Measurements from ENCODE around the gene PFDN2. TPM values are rescaled to one million over a fixed set of nuclear protein-coding genes. Genes with fewer than 3 reads are reported as not detected.
A peak's percentile ranks its signal among the peaks of the same experiment; 100 is the strongest.

Gene PFDN2
- total RNA-seq, 1 donor from 2014 or later = 57.9 TPM

- no peaks in the 10 kb centered on the region for H3K9me3 Mint-ChIP-seq (ENCODE audit: low read depth)
- no peaks in the 10 kb centered on the region for H3K36me3 Mint-ChIP-seq (ENCODE audit: low read depth)
- H3K4me1 Mint-ChIP-seq (ENCODE audit: low read depth) = no peaks in the 10 kb centered on the region
- DNase-seq (ENCODE audit: low spot score) = no peak
- no peak overlapping the region for H3K27ac Mint-ChIP-seq (ENCODE audit: unreplicated experiment)
- H3K4me3 Mint-ChIP-seq (ENCODE audit: unreplicated experiment) = no peak overlapping the region
- peaks cover 17% of the 10 kb centered on the region for H3K27me3 Mint-ChIP-seq (ENCODE audit: low read depth)
- TF ChIP-seq, protein P1, sequence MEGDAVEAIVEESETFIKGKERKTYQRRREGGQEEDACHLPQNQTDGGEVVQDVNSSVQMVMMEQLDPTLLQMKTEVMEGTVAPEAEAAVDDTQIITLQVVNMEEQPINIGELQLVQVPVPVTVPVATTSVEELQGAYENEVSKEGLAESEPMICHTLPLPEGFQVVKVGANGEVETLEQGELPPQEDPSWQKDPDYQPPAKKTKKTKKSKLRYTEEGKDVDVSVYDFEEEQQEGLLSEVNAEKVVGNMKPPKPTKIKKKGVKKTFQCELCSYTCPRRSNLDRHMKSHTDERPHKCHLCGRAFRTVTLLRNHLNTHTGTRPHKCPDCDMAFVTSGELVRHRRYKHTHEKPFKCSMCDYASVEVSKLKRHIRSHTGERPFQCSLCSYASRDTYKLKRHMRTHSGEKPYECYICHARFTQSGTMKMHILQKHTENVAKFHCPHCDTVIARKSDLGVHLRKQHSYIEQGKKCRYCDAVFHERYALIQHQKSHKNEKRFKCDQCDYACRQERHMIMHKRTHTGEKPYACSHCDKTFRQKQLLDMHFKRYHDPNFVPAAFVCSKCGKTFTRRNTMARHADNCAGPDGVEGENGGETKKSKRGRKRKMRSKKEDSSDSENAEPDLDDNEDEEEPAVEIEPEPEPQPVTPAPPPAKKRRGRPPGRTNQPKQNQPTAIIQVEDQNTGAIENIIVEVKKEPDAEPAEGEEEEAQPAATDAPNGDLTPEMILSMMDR (IDR thresholded peaks at IDR 0.05) = no peak
These were observed 58.5 kb downstream of the PFDN2 start for GRCh38 chr1:161059293-161059692.

DNA sequence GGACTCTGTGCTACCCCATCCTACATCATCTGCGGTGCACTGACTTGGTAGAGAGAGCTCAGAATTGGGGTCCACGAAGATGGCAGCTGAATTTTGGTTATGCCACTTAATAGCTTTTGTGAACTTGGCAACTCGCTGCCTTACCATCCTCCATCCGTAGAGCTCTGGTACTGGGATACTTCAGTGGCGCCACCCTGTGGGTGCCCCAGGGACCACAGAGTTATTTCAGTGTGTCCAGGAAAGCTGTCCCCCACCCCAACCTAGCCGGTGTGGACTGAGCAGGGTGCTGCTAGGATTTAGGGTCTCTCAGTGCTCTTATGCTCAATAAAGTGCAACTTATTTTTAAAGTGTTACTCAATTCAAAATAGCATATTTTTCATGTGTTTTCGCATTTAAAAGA lies 63.0 kb downstream of the PFDN2 start:
- no peak for DNase-seq (ENCODE audit: low spot score)
- TF ChIP-seq, protein P1 (IDR thresholded peaks at IDR 0.05) = peak; percentile 34
- Mint-ChIP-seq H3K36me3 (ENCODE audit: low read depth) (no peaks in the 10 kb centered on the region), H3K27ac (ENCODE audit: unreplicated experiment) (no peak overlapping the region), H3K4me3 (ENCODE audit: unreplicated experiment) (no peak overlapping the region), H3K4me1 (ENCODE audit: low read depth) (no peaks in the 10 kb centered on the region), H3K9me3 (ENCODE audit: low read depth) (no peaks in the 10 kb centered on the region), H3K27me3 (ENCODE audit: low read depth) (no peaks in the 10 kb centered on the region)

GRCh38 chr1:161054232-161054631 lies 63.6 kb downstream of the PFDN2 start:
- TF ChIP-seq, protein P1 (IDR thresholded peaks at IDR 0.05) = no peak
- Mint-ChIP-seq H3K4me3 (ENCODE audit: unreplicated experiment) (no peak overlapping the region), H3K9me3 (ENCODE audit: low read depth) (peaks cover 1% of the 10 kb centered on the region), H3K4me1 (ENCODE audit: low read depth) (no peaks in the 10 kb centered on the region), H3K36me3 (ENCODE audit: low read depth) (no peaks in the 10 kb centered on the region), H3K27me3 (ENCODE audit: low read depth) (no peaks in the 10 kb centered on the region), H3K27ac (ENCODE audit: unreplicated experiment) (no peak overlapping the region)
- DNase-seq (ENCODE audit: low spot score) = no peak

- H3K4me3 Mint-ChIP-seq (ENCODE audit: unreplicated experiment) = no peak overlapping the region
These were observed 64.9 kb downstream of the PFDN2 start for GRCh38 chr1:161052899-161053298.

DNA sequence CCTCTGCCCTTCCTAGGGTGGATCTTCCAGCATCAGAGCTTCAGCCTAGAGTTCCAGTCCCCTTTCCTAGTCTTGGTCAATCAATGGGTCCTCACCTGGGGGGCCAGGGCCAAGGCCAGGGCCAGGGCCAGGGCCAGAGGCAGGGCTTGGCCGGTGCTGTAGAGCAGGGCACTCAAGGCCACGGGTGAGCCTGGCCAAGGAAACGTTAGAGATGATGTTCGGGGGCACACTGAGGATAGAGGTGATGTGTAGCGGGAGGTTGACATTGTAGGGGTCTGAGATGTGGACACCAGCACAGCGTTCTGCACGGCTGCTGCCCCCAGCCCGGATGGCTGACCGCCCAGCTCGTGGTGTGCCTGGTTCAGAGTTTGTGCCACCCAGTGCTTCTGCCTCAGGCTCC lies 66.6 kb downstream of the PFDN2 start:
- peaks cover 7% of the 10 kb centered on the region for H3K4me1 Mint-ChIP-seq (ENCODE audit: low read depth)
- peaks cover 9% of the 10 kb centered on the region for H3K36me3 Mint-ChIP-seq (ENCODE audit: low read depth)
- no peak overlapping the region for H3K27ac Mint-ChIP-seq (ENCODE audit: unreplicated experiment)
- TF ChIP-seq, protein P1 (IDR thresholded peaks at IDR 0.05) = no peak
- no peak overlapping the region for H3K4me3 Mint-ChIP-seq (ENCODE audit: unreplicated experiment)
- peaks cover 25% of the 10 kb centered on the region for H3K9me3 Mint-ChIP-seq (ENCODE audit: low read depth)
- no peak for DNase-seq (ENCODE audit: low spot score)
- no peaks in the 10 kb centered on the region for H3K27me3 Mint-ChIP-seq (ENCODE audit: low read depth)

More at GRCh38 chr1:161052899-161053298, 64.9 kb downstream of the PFDN2 start:
- no peak for DNase-seq (ENCODE audit: low spot score)
- no peaks in the 10 kb centered on the region for H3K4me1 Mint-ChIP-seq (ENCODE audit: low read depth)
- H3K36me3 Mint-ChIP-seq (ENCODE audit: low read depth) = peaks cover 5% of the 10 kb centered on the region
- H3K27ac Mint-ChIP-seq (ENCODE audit: unreplicated experiment) = no peak overlapping the region
- TF ChIP-seq, protein P1 (IDR thresholded peaks at IDR 0.05) = no peak
- H3K27me3 Mint-ChIP-seq (ENCODE audit: low read depth) = no peaks in the 10 kb centered on the region
- H3K9me3 Mint-ChIP-seq (ENCODE audit: low read depth) = peaks cover 13% of the 10 kb centered on the region

Other genes with a start within 250 kb of the PFDN2 start
- not detected in 3 replicates for gene ITLN1, start 232.9 kb downstream of the PFDN2 start, total RNA-seq
- not detected in 3 replicates for gene ITLN2, start 163.2 kb downstream of the PFDN2 start, total RNA-seq
- gene F11R, start 96.9 kb downstream of the PFDN2 start, total RNA-seq = 0.54 to 0.90 TPM (median 0.68 TPM) in 3 replicates
- gene TSTD1, start 79.1 kb downstream of the PFDN2 start, total RNA-seq = 0.70 TPM in 1 of 3 replicates, not detected in the others
- gene USF1, start 72.1 kb downstream of the PFDN2 start, total RNA-seq = 34.3 to 44.6 TPM (median 35.3 TPM) in 3 replicates
- gene ARHGAP30, start 48.1 kb downstream of the PFDN2 start, total RNA-seq = not detected in 3 replicates
- gene NECTIN4, start 28.5 kb downstream of the PFDN2 start, total RNA-seq = 0.12 to 0.26 TPM (median 0.12 TPM) in 3 replicates
- gene KLHDC9, start 19.7 kb downstream of the PFDN2 start, total RNA-seq = 1.1 to 4.4 TPM (median 1.6 TPM) in 3 replicates
- gene NIT1, start 68 bp upstream of the PFDN2 start, total RNA-seq = 25.3 to 33.1 TPM (median 27.6 TPM) in 3 replicates
- gene DEDD, start 14.6 kb upstream of the PFDN2 start, total RNA-seq = 34.7 to 38.3 TPM (median 36.7 TPM) in 3 replicates
- 84.2 to 95.6 TPM (median 89.4 TPM) in 3 replicates for gene UFC1, start 35.9 kb upstream of the PFDN2 start, total RNA-seq
- 15.7 to 24.8 TPM (median 16.0 TPM) in 3 replicates for gene USP21, start 41.5 kb upstream of the PFDN2 start, total RNA-seq
- gene PPOX, start 48.4 kb upstream of the PFDN2 start, total RNA-seq = 21.6 to 38.8 TPM (median 25.6 TPM) in 3 replicates
- 22.4 to 23.7 TPM (median 23.0 TPM) in 3 replicates for gene B4GALT3, start 59.5 kb upstream of the PFDN2 start, total RNA-seq
- gene ADAMTS4, start 81.0 kb upstream of the PFDN2 start, total RNA-seq = 1.5 to 2.8 TPM (median 2.2 TPM) in 3 replicates
- gene NDUFS2, start 84.3 kb upstream of the PFDN2 start, total RNA-seq = 50.6 to 59.2 TPM (median 55.2 TPM) in 3 replicates
- not detected in 3 replicates for gene FCER1G, start 97.3 kb upstream of the PFDN2 start, total RNA-seq
- gene APOA2, start 105.6 kb upstream of the PFDN2 start, total RNA-seq = not detected in 3 replicates
- gene TOMM40L, start 108.0 kb upstream of the PFDN2 start, total RNA-seq = 9.4 to 15.8 TPM (median 10.0 TPM) in 3 replicates
- not detected in 3 replicates for gene NR1I3, start 120.2 kb upstream of the PFDN2 start, total RNA-seq
- 0.23 to 0.35 TPM in 2 of 3 replicates, not detected in the other for gene PCP4L1, start 140.7 kb upstream of the PFDN2 start, total RNA-seq
- 0.31 to 0.45 TPM (median 0.41 TPM) in 3 replicates for gene MPZ, start 191.9 kb upstream of the PFDN2 start, total RNA-seq
- 128 to 144 TPM (median 131 TPM) in 3 replicates for gene SDHC, start 196.3 kb upstream of the PFDN2 start, total RNA-seq
- not detected in 3 replicates for gene CFAP126, start 249.8 kb upstream of the PFDN2 start, total RNA-seq